VCaP (cell line): ENCODE results near the gene PRDM16.

Experiments used
- H3K27ac ChIP-seq: fragments of 450-650 bp; 2 replicates; pipeline ENCODE4 v1.5.1; 2017
- TF ChIP-seq, protein P1 (sequence below): fragments of 450-650 bp; conservative IDR thresholded peaks from 2 replicates; pipeline ENCODE4 v1.5.1; 2017; ENCODE audit warnings: mild to moderate bottlenecking, moderate library complexity

Gene PRDM16

DNA sequence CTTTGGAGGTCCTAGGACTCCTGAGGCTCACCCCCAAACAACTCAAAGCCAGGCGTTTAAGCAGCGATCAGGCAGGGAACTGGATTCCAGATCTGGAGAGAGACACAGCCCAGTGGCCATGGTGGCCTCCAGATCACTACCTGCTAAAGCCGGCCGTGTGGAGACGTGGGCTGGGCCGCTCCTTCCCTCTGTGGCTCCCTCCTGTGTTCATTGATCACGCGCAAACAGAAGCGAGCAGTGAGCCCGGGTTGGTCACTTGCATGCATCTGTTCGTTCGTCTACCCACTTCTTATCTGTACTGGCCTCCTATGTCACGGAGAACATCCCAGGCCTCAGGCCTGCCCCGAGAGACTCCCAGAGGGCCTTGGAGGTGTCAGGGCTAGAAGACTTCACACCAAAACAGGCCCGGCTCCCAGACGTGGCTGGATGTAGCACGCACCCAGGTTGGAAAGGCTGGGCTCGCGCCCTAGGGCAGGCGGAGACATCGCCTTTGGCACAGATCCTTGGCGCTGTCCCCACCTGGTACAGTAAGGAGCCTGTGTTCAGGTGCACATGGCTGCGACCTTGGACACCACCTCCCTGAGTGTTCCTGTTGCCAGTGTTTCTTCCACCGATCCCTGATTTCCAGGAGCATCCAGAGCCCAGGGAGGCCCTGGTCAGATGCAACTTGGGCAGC, 308.7 kb downstream of the PRDM16 start:
- TF ChIP-seq, protein P1, sequence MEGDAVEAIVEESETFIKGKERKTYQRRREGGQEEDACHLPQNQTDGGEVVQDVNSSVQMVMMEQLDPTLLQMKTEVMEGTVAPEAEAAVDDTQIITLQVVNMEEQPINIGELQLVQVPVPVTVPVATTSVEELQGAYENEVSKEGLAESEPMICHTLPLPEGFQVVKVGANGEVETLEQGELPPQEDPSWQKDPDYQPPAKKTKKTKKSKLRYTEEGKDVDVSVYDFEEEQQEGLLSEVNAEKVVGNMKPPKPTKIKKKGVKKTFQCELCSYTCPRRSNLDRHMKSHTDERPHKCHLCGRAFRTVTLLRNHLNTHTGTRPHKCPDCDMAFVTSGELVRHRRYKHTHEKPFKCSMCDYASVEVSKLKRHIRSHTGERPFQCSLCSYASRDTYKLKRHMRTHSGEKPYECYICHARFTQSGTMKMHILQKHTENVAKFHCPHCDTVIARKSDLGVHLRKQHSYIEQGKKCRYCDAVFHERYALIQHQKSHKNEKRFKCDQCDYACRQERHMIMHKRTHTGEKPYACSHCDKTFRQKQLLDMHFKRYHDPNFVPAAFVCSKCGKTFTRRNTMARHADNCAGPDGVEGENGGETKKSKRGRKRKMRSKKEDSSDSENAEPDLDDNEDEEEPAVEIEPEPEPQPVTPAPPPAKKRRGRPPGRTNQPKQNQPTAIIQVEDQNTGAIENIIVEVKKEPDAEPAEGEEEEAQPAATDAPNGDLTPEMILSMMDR = no peak
- H3K27ac ChIP-seq = no peak overlapping the region

DNA sequence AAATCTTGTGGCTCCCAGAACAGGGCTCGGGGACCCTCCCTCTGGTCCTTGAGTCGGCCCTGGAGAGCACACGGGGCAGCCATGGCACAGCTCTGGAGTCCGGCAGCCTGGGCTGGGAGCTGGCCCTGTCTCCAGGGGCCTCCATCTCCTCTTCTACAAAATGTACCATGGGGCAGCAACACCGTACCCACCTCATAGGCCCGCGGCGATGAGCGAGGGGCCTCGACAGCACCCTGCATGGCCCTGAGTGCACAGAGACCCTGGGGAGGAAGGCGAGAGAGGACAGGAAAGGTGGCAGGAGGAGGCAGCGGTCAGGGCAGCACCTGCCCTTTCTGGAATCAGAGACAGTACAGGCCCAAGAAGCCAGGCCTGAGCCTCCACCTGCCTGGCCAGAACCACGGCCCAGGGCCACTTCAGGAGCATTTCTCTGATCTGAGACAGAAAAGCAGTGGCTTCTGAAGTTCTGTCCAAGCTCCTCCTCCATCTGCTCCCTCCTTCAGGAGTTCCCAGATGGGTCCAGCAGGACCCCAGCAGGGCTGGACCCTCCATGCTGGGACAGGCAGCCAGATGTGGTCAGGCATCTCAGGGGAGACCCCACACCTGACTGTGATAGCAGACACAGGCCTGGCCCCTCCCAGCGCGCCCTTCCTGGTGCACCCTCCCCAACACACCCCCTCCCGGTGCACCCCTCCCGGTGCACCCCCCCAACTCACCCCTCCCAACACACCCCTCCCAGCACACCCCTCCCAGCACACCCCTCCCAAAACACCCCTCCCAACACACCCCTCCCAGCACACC, 309.6 kb downstream of the PRDM16 start:
- TF ChIP-seq, protein P1 = no peak
- no peak overlapping the region for H3K27ac ChIP-seq

DNA sequence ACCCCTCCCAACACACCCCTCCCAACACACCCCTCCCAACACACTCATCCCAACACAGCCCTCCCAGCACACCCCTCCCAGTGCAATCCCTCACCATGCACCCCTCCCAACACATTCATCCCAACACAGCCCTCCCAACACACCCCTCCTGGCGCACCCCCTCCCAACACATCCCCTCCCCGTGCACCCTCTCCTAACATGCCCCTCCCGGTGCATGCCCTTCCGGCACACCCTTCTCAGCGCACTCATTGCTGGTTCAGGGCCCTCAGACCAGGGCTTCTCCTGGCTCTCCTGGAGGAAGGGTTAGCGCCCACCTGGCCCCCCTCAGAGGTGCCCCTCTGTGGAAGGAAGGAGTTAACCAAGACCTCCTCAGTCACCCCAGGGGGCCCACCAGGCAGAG, 310.9 kb downstream of the PRDM16 start:
- TF ChIP-seq, protein P1 = no peak
- H3K27ac ChIP-seq = peak overlapping the region; percentile 50; the same call in 1 of the 2 replicates

DNA sequence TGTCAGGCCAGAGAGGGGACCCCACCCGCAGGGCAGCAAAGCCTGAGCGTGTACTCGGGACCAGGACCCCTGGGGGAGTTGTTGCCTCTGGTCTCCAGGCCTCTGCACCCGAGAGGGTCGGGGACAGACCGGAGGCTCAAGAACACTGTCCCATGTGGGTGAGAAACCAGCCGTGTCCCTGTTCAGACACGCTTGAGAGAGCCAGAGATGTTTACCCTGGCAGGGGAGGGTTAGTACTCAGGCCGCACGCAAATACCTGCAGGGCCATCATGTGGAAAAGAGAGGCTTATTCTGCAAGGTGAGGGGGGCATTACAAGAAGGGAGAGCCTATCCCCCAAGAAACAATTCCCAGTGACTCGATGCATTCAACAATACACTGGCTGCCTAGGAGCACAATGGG, 311.5 kb downstream of the PRDM16 start:
- H3K27ac ChIP-seq = peak overlapping the region; percentile 50; the same call in 1 of the 2 replicates
- TF ChIP-seq, protein P1 = peak; percentile 25

DNA sequence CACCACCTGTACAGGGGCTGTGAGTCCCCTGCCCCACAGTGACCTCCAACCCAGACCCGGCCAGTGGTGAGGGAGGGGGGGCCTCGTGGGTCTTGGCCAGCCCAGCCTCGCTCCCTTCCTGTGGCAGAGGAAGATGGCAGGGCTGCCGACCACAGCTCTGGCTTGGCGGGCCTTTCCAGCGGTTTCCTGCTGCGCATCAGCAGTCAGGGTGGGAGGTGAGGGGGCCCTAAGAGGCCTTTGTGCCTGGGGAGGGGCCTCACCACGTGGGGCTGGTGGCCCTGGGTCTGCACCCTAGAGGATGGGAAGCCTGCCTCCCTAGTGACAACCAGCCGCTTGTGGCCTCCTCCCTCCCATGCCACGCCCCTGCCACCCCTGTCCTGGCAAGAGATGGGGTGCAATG, 312.9 kb downstream of the PRDM16 start:
- TF ChIP-seq, protein P1 = no peak
- H3K27ac ChIP-seq = no peak overlapping the region

DNA sequence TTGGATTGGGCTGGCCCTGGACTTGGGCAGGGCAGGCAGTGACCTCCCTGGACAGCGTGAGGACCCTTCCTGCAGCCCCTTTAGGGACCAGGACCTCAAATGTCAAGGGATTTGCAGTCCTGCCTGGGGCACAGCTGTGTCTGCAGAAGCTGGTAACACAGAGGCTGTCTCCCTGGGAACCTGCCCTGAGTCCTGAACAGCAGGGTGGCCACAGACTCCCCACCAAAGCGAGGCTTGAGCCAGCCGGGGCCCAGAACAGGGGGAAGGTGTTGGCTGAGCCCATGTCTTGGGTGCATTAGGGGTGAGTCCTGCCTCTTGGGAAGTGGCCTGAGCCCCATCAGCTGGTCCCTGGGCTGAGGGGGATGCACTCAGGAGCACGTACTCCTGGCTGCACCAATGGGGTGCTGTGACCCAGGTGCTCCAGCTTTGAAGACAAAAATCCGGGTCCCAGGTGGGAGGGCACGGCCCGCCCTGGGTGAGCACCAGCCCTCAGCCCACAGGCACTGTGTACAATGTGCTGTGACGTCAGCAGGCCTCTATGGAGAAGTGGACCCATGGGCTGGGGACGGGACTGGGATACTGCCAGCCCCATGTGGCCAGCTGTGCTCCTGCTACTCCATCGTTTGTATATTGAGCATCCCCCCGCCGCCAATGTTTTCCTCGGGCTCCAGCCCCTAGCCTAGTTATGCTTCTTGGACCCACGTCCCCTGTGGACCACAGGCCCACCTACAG, 313.5 kb downstream of the PRDM16 start:
- H3K27ac ChIP-seq = no peak overlapping the region
- TF ChIP-seq, protein P1 = no peak

DNA sequence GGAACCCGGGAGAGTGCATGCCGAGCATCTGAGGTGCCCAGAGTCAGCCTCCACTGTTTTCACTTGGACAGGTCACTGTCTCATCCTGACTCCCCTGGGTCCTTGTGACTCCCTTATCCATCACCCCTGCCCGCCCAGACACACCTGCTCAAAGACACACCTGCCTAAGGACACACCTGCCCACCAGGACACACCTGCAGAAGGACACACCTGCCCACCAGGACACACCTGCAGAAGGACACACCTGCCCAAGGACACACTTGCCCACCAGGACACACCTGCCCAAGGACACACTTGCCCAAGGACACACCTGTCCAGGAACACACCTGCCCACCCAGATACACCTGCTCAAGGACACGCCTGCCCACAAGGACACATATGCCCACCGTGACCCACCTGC, 314.7 kb downstream of the PRDM16 start:
- TF ChIP-seq, protein P1 = no peak
- no peak overlapping the region for H3K27ac ChIP-seq
